A549 (cell line): ENCODE results near the gene PHOX2A.

ENCODE experiments used
- BCL3 ChIP-seq: fragments of >200 bp; sonication (Bioruptor Twin); formaldehyde crosslinking; IDR thresholded peaks from 3 replicates; pipeline ENCODE4 v1.6.1; 2016
- CBX2 ChIP-seq: fragments of 200-600 bp; sonication (generic); IDR thresholded peaks from 2 replicates; pipeline ENCODE4 v1.6.1; 2016; ENCODE audit warnings: low read depth, mild to moderate bottlenecking, borderline replicate concordance
- CTCF ChIP-seq: fragments of >200 bp; sonication (Bioruptor Twin); formaldehyde crosslinking; IDR thresholded peaks from 3 replicates; pipeline ENCODE4 v1.5.1; 2016
- ELK1 ChIP-seq: fragments of 150-350 bp; IDR thresholded peaks from 2 replicates; pipeline ENCODE4 v1.6.1; 2014; ENCODE audit warnings: low read depth, mild to moderate bottlenecking, low read length
- HDAC2 ChIP-seq: fragments of 200-600 bp; sonication (generic); IDR thresholded peaks from 2 replicates; pipeline ENCODE4 v1.6.1; 2016
- HES2 ChIP-seq: fragments of >200 bp; sonication (Bioruptor Twin); formaldehyde crosslinking; IDR thresholded peaks from 2 replicates; pipeline ENCODE4 v1.6.1; 2016
- JUN ChIP-seq, 2 experiments: fragments of >200 bp; sonication (Bioruptor Twin); formaldehyde crosslinking; IDR thresholded peaks; 2 replicates in 1 of 2; 3 replicates in 1 of 2; pipeline ENCODE4 v1.6.1; 2016 to 2017
- KDM1A ChIP-seq: fragments of 200-600 bp; sonication (generic); IDR thresholded peaks from 2 replicates; pipeline ENCODE4 v1.6.1; 2016; ENCODE audit warnings: low read depth, mild to moderate bottlenecking
- MAX ChIP-seq: IDR thresholded peaks from 2 replicates; pipeline ENCODE4 v1.6.1; 2012
- POLR2A ChIP-seq: IDR thresholded peaks from 2 replicates; pipeline ENCODE4 v1.6.1; 2012; ENCODE audit warnings: mild to moderate bottlenecking, low read length
- REST ChIP-seq: fragments of 200-600 bp; sonication (generic); IDR thresholded peaks from 2 replicates; pipeline ENCODE4 v1.6.1; 2016; ENCODE audit warnings: antibody characterized with exemption, mild to moderate bottlenecking, moderate library complexity

GRCh38 chr11:72265951-72266350 lies 22.0 kb upstream of the PHOX2A start:
- TF ChIP-seq MAX = no peak
- no peak for TF ChIP-seq CTCF
- TF ChIP-seq HES2 = no peak
- TF ChIP-seq CBX2 = no peak
- no peak for TF ChIP-seq REST
- no peak for TF ChIP-seq POLR2A
- TF ChIP-seq BCL3 = no peak
- no peak for TF ChIP-seq JUN (IDR thresholded peaks at IDR 0.05)
- TF ChIP-seq ELK1 = no peak
- no peak for TF ChIP-seq KDM1A
- no peak for TF ChIP-seq HDAC2
